Suprapubic skin (tissue), 4 donors: ENCODE results near the gene ACADS. TPM values are rescaled to one million over a fixed set of nuclear protein-coding genes. Genes with fewer than 3 reads are reported as not detected.

Experiments used
- DNase-seq, 2 donors: peaks; one replicate each; pipeline ENCODE4 v3.0.0-alpha.2; 2019; ENCODE audit warnings: low spot score in 2 of 2
- H3K27ac ChIP-seq: fragments of 200-600 bp; sonication (generic); one replicate; pipeline ENCODE4 v1.5.1; 2019
- H3K27me3 ChIP-seq: fragments of 200-600 bp; sonication (generic); one replicate; pipeline ENCODE4 v1.5.1; 2019
- H3K36me3 ChIP-seq: fragments of 200-600 bp; sonication (generic); one replicate; pipeline ENCODE4 v1.5.1; 2019
- H3K4me1 ChIP-seq: fragments of 200-600 bp; sonication (generic); one replicate; pipeline ENCODE4 v1.5.1; 2019
- H3K4me3 ChIP-seq: fragments of 200-600 bp; sonication (generic); one replicate; pipeline ENCODE4 v1.5.1; 2019; ENCODE audit warnings: mild to moderate bottlenecking
- H3K9me3 ChIP-seq: fragments of 200-600 bp; sonication (generic); one replicate; pipeline ENCODE4 v1.5.1; 2019
- EP300 ChIP-seq: sonication (generic); formaldehyde crosslinking; IDR thresholded peaks from one replicate; pipeline ENCODE4 v1.6.1; 2017; ENCODE audit warnings: antibody characterized with exemption
- POLR2A ChIP-seq, 2 donors: fragments of 450-650 bp; IDR thresholded peaks; one replicate each; pipeline ENCODE4 v1.6.1; 2017; ENCODE audit warnings: antibody characterized with exemption in 2 of 2, mild to moderate bottlenecking in 2 of 2, moderate library complexity in 2 of 2
- POLR2AphosphoS5 ChIP-seq, 3 donors: sonication (generic); formaldehyde crosslinking; IDR thresholded peaks; one replicate each; pipeline ENCODE4 v1.6.1; 2017; ENCODE audit warnings: antibody characterized with exemption in 3 of 3
- WGBS: methylation state at CpG from one replicate; pipeline ENCODE4 v1.1.5; 2018; 5-methylcytosine and 5-hydroxymethylcytosine counted together
- total RNA-seq, 4 donors: library from RNA; depleted of rRNA; stranded (reverse); fragments of >200 nt; gene quantifications; one replicate each; pipeline ENCODE4 v1.1.0, GENCODE V29; 2016
- TF ChIP-seq, protein P1 (sequence below), 2 donors: fragments of 200-600 bp in 1 of 2; fragments of 450-650 bp in 1 of 2; sonication (generic) in 1 of 2; IDR thresholded peaks; one replicate each; pipeline ENCODE4 v1.5.1; 2016 to 2019; ENCODE audit warnings: antibody characterized with exemption in 2 of 2, mild to moderate bottlenecking in 1 of 2, moderate library complexity in 1 of 2

The ACADS gene
- total RNA-seq, 4 donors from 2014 or later = 19.6 to 27.6 (median 24.4) TPM

GRCh38 chr12:120688527-120689071, 37.0 kb upstream of the ACADS start:
- H3K27ac ChIP-seq = no peak overlapping the region
- no peaks in the 10 kb centered on the region for H3K9me3 ChIP-seq
- 30% methylated on average over 6 of the region's 6 CpGs for WGBS
- H3K4me3 ChIP-seq = peak overlapping the region; percentile 67
- no peak for DNase-seq
- H3K27me3 ChIP-seq = no peaks in the 10 kb centered on the region
- TF ChIP-seq EP300 (no peak), POLR2A (IDR thresholded peaks at IDR 0.05) (no peak), POLR2AphosphoS5 (IDR thresholded peaks at IDR 0.05) (no peak)
- TF ChIP-seq, protein P1, sequence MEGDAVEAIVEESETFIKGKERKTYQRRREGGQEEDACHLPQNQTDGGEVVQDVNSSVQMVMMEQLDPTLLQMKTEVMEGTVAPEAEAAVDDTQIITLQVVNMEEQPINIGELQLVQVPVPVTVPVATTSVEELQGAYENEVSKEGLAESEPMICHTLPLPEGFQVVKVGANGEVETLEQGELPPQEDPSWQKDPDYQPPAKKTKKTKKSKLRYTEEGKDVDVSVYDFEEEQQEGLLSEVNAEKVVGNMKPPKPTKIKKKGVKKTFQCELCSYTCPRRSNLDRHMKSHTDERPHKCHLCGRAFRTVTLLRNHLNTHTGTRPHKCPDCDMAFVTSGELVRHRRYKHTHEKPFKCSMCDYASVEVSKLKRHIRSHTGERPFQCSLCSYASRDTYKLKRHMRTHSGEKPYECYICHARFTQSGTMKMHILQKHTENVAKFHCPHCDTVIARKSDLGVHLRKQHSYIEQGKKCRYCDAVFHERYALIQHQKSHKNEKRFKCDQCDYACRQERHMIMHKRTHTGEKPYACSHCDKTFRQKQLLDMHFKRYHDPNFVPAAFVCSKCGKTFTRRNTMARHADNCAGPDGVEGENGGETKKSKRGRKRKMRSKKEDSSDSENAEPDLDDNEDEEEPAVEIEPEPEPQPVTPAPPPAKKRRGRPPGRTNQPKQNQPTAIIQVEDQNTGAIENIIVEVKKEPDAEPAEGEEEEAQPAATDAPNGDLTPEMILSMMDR (IDR thresholded peaks at IDR 0.05) = no peak
- no peaks in the 10 kb centered on the region for H3K36me3 ChIP-seq
- peaks cover 56% of the 10 kb centered on the region for H3K4me1 ChIP-seq

DNA sequence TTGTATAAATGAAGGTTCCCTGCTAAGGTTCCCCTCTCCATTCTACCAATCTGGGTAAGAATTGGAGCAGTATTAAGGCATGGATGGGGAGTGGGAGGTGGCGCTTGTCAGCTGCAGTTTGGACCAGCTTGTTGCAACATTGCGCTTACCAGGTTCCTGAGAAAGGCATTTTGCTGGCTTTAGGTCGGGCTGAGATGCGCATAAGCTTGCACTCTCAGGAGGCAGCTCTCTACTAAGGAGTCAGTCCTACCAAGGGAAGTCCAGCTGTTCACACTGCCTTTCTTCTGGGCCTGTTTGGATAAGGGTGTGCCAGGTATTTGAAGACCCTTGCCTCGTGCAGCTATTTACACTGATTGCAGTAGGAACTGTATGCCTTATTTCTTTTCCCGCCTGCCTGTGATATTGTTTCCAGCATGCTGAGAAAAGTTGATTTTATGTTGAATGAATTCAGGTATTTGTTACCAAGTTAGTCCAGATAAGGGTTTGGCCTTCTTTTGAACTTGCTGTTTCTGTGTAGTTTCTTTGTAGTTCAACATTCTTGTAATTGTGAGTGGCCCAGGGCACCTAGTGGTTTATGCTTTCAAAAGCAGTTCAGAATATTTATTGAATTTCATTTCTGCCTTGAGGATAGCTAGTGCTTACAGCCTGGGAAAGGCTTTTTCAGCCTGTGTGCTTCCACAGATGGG, 36.1 kb upstream of the ACADS start:
- no peaks in the 10 kb centered on the region for H3K27me3 ChIP-seq
- H3K4me1 ChIP-seq = peaks cover 56% of the 10 kb centered on the region
- H3K9me3 ChIP-seq = no peaks in the 10 kb centered on the region
- peak overlapping the region; percentile 67 for H3K4me3 ChIP-seq
- WGBS = 79% methylated on average over 6 of the region's 6 CpGs
- peaks cover 8% of the 10 kb centered on the region for H3K36me3 ChIP-seq
- TF ChIP-seq POLR2AphosphoS5 (IDR thresholded peaks at IDR 0.05) (no peak), POLR2A (IDR thresholded peaks at IDR 0.05) (no peak), EP300 (no peak)
- TF ChIP-seq, protein P1 (IDR thresholded peaks at IDR 0.05) = no peak
- no peak for DNase-seq
- no peak overlapping the region for H3K27ac ChIP-seq

DNA sequence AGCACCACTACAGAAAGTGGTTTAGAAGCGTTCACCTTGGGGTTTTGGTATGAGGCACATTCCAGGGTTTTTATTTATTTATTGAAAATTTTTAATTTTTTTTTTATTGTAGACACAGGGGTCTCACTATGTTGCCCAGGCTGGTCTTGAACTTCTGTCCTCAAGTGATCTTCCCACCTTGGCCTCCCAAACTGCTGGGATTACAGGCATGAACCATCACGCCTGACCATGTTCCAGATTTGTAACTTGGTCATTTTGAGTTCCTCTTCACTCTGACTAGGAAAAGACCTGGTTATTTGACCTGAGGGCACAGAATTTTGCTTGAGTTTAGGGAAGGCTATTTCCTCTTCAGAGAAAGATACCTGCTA, 35.6 kb upstream of the ACADS start:
- H3K9me3 ChIP-seq = no peaks in the 10 kb centered on the region
- H3K4me3 ChIP-seq = no peak overlapping the region
- WGBS = 93% methylated on average over 2 of the region's 2 CpGs
- peaks cover 13% of the 10 kb centered on the region for H3K36me3 ChIP-seq
- H3K27me3 ChIP-seq = no peaks in the 10 kb centered on the region
- TF ChIP-seq EP300 (no peak), POLR2AphosphoS5 (IDR thresholded peaks at IDR 0.05) (no peak), POLR2A (IDR thresholded peaks at IDR 0.05) (no peak)
- TF ChIP-seq, protein P1 (IDR thresholded peaks at IDR 0.05) = no peak
- H3K27ac ChIP-seq = no peak overlapping the region
- DNase-seq = no peak
- H3K4me1 ChIP-seq = peaks cover 51% of the 10 kb centered on the region

- Histone ChIP-seq H3K4me1 (peaks cover 48% of the 10 kb centered on the region), H3K36me3 (peaks cover 22% of the 10 kb centered on the region), H3K4me3 (no peak overlapping the region), H3K9me3 (no peaks in the 10 kb centered on the region), H3K27me3 (no peaks in the 10 kb centered on the region), H3K27ac (no peak overlapping the region)
- WGBS = 65% methylated on average over 3 of the region's 3 CpGs
- TF ChIP-seq POLR2A (IDR thresholded peaks at IDR 0.05) = no peak
- TF ChIP-seq, protein P1 (IDR thresholded peaks at IDR 0.05) = no peak
- no peak for TF ChIP-seq POLR2AphosphoS5 (IDR thresholded peaks at IDR 0.05)
- no peak for TF ChIP-seq EP300
- no peak for DNase-seq
Observed at GRCh38 chr12:120690978-120691377, 34.6 kb upstream of the ACADS start.

- Histone ChIP-seq H3K4me3 (no peak overlapping the region), H3K27me3 (no peaks in the 10 kb centered on the region), H3K27ac (no peak overlapping the region), H3K4me1 (peaks cover 44% of the 10 kb centered on the region), H3K36me3 (peaks cover 38% of the 10 kb centered on the region), H3K9me3 (no peaks in the 10 kb centered on the region)
- DNase-seq = no peak
- WGBS = 75% methylated on average over 11 of the region's 11 CpGs
- TF ChIP-seq EP300 (no peak), POLR2A (IDR thresholded peaks at IDR 0.05) (no peak), POLR2AphosphoS5 (IDR thresholded peaks at IDR 0.05) (no peak)
- TF ChIP-seq, protein P1 (IDR thresholded peaks at IDR 0.05) = no peak
Observed at GRCh38 chr12:120692524-120693033, 33.0 kb upstream of the ACADS start.
